ENCODE measurements around the gene RPL19. TPM values are rescaled to one million over a fixed set of nuclear protein-coding genes. Genes with fewer than 3 reads are reported as not detected.
A peak's percentile ranks its signal among the peaks of the same experiment; 100 is the strongest.

Gene RPL19
- total RNA-seq, 1 donor from 2014 or later, result 1,422 TPM

DNA sequence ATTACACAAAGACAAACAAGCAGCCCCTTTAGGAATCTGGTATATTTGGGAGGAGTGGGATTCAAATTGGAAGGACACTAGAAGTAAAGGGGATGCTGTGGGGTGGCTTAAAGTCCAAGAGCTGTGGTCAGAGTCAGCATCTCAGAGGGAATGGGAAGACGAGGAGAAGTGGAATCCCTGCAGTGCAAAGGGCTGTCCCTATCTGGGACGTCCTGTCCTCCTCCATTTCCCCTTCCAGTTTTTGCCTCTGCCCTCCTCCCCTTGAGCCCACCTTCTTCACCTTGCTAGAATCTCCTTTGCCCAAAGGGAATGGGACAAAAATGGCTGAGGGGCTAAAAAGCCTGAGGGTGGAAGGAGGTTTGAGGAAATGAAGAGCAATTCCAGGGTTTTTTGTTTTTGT is 44.4 kb upstream of the RPL19 start:
- Mint-ChIP-seq H3K27me3 (ENCODE audit: low read depth) (peaks cover 8% of the 10 kb centered on the region), H3K4me3 (no peak overlapping the region), H3K36me3 (no peaks in the 10 kb centered on the region), H3K9me3 (no peaks in the 10 kb centered on the region), H3K27ac (no peak overlapping the region), H3K4me1 (peaks cover 21% of the 10 kb centered on the region)
- TF ChIP-seq, protein P1, sequence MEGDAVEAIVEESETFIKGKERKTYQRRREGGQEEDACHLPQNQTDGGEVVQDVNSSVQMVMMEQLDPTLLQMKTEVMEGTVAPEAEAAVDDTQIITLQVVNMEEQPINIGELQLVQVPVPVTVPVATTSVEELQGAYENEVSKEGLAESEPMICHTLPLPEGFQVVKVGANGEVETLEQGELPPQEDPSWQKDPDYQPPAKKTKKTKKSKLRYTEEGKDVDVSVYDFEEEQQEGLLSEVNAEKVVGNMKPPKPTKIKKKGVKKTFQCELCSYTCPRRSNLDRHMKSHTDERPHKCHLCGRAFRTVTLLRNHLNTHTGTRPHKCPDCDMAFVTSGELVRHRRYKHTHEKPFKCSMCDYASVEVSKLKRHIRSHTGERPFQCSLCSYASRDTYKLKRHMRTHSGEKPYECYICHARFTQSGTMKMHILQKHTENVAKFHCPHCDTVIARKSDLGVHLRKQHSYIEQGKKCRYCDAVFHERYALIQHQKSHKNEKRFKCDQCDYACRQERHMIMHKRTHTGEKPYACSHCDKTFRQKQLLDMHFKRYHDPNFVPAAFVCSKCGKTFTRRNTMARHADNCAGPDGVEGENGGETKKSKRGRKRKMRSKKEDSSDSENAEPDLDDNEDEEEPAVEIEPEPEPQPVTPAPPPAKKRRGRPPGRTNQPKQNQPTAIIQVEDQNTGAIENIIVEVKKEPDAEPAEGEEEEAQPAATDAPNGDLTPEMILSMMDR (IDR thresholded peaks at IDR 0.05; ENCODE audit: unreplicated experiment), result no peak
- no peak for DNase-seq (ENCODE audit: low spot score in 2 of 2, unreplicated experiment in 2 of 2)

DNA sequence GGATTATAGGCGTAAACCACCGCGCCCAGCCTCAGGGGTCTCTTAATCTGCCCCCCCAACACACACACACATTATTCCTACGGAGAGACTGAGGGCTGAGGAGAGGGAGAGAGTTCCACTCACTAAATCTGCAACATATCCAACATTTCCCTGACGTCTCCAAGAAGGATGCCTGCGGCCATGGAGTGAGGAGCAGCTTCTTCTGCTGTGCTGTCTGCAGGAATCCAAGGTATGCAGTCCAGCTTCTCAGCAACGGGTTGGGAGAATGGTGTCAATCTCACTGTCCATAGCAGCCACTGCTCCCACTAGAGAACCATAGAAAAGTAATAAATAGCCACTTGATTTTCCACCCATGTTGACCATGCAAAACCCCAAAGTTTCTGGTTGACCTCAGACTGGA is 43.6 kb upstream of the RPL19 start:
- no peaks in the 10 kb centered on the region for H3K36me3 Mint-ChIP-seq
- peak overlapping the region; percentile 27 for H3K4me3 Mint-ChIP-seq

DNA sequence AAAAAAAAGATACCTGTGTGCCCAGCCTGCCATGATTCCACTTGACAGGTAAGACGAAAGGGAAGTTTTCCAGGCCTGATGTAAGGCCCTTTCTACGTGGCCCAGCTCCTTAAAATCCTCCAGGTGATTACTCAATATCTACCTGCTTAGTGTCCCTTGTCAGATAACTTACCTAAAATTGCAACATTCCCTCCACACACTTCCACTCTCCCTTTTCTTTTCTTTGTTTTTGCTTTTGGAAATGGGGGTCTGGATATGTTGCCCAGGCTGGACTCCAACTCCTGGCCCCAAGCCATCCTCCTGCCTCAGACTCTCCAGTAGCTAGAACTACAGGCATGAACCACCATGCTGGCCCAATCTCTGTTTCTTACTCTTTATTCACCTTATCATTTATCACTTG is 41.5 kb upstream of the RPL19 start:
- peaks cover 1% of the 10 kb centered on the region for H3K27me3 Mint-ChIP-seq (ENCODE audit: low read depth)
- no peak overlapping the region for H3K4me3 Mint-ChIP-seq
- H3K9me3 Mint-ChIP-seq, result no peaks in the 10 kb centered on the region

More for the DNA sequence above, 43.6 kb upstream of the RPL19 start:
- Mint-ChIP-seq H3K27ac (peak overlapping the region; percentile 66), H3K4me1 (peaks cover 21% of the 10 kb centered on the region), H3K9me3 (no peaks in the 10 kb centered on the region), H3K27me3 (ENCODE audit: low read depth) (peaks cover 4% of the 10 kb centered on the region)
- no peak for DNase-seq (ENCODE audit: low spot score in 2 of 2, unreplicated experiment in 2 of 2)
- TF ChIP-seq, protein P1 (IDR thresholded peaks at IDR 0.05; ENCODE audit: unreplicated experiment), result no peak

DNA sequence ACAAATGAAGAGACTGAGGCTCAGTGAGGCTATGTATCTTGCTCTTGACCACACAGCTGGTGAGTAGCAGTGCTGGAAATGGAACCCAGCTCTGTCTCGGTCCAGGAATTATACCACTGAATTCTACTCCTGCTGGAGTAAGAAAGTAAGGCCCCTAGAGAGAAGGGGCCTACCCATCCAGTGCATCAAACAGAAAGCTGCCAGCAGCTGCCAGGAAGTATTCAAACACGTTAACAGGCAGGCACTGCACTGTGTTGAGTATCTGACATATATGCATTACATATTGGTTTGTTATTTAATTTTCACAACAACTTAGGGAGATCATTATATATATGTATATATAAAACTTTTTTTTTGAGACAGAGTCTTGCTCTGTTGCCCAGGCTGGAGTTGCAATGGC is 38.1 kb upstream of the RPL19 start:
- peaks cover 19% of the 10 kb centered on the region for H3K4me1 Mint-ChIP-seq
- H3K27me3 Mint-ChIP-seq (ENCODE audit: low read depth), result peaks cover 18% of the 10 kb centered on the region
- TF ChIP-seq, protein P1 (IDR thresholded peaks at IDR 0.05; ENCODE audit: unreplicated experiment), result no peak
- no peak for DNase-seq (ENCODE audit: low spot score in 2 of 2, unreplicated experiment in 2 of 2)
- H3K4me3 Mint-ChIP-seq, result no peak overlapping the region
- no peak overlapping the region for H3K27ac Mint-ChIP-seq
- H3K9me3 Mint-ChIP-seq, result no peaks in the 10 kb centered on the region
- no peaks in the 10 kb centered on the region for H3K36me3 Mint-ChIP-seq

More for the DNA sequence above, 41.5 kb upstream of the RPL19 start:
- Mint-ChIP-seq H3K27ac (no peak overlapping the region), H3K36me3 (no peaks in the 10 kb centered on the region), H3K4me1 (peaks cover 8% of the 10 kb centered on the region)
- no peak for DNase-seq (ENCODE audit: low spot score in 2 of 2, unreplicated experiment in 2 of 2)
- TF ChIP-seq, protein P1 (IDR thresholded peaks at IDR 0.05; ENCODE audit: unreplicated experiment), result no peak

DNA sequence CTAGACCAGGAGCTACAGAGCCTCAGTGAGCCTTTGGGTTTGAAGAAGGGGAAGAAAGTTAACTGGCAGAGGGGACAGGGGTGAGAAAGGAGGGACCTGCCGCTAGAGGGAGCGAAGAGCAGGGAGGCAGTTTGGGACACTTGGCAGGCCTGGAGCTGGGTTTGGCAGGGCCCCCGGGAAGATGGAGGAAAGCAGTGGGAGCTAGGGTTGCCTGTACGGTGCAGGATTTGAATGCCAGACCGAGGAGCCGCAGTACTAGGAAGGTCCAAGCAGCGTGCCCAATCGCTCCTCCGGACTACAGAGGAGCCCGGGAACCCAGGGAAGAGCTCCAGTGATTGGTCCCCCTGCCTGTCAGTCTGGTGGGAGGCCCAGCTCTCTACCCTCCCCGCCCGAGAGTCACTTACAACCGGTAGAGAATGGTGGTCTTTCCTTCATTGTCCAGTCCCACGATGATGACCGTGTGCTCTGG is 35.4 kb upstream of the RPL19 start:
- Mint-ChIP-seq H3K4me1 (peaks cover 25% of the 10 kb centered on the region), H3K9me3 (no peaks in the 10 kb centered on the region), H3K36me3 (no peaks in the 10 kb centered on the region), H3K27me3 (ENCODE audit: low read depth) (peaks cover 18% of the 10 kb centered on the region), H3K27ac (peak overlapping the region; percentile 70), H3K4me3 (peak overlapping the region; percentile 85)
- TF ChIP-seq, protein P1 (IDR thresholded peaks at IDR 0.05; ENCODE audit: unreplicated experiment), result peak; percentile 69
- peak; percentile 82 to 85 for DNase-seq (ENCODE audit: low spot score in 2 of 2, unreplicated experiment in 2 of 2)

Data from mesothelial cell of epicardium (in vitro differentiated cells).